SK-N-MC (cell line): ENCODE measurements around the gene PNLIPRP3.

Experiments
- DNase-seq: peaks from one replicate; pipeline ENCODE4 v3.0.0-alpha.2; 2011; ENCODE audit warnings: low read depth, low spot score
- H3K27ac ChIP-seq: fragments of 200-600 bp; sonication (generic); 2 replicates; pipeline ENCODE4 v1.5.1; 2016; ENCODE audit warnings: mixed run types
- H3K36me3 ChIP-seq: fragments of 200-600 bp; sonication (generic); 2 replicates; pipeline ENCODE4 v1.6.1; 2017; ENCODE audit warnings: antibody characterized with exemption, low read length, mixed read lengths; ENCODE audit not compliant: insufficient read depth
- H3K4me3 ChIP-seq: fragments of 200-600 bp; sonication (generic); 2 replicates; pipeline ENCODE4 v1.5.1; 2016
- H3K9ac ChIP-seq: fragments of 200-600 bp; sonication (generic); 2 replicates; pipeline ENCODE4 v1.8.0; 2017; ENCODE audit warnings: mixed run types, mixed read lengths; ENCODE audit not compliant: insufficient read length
- H3K9me3 ChIP-seq: fragments of 200-600 bp; sonication (generic); 2 replicates; pipeline ENCODE4 v1.6.1; 2017; ENCODE audit warnings: low read depth, mild to moderate bottlenecking, antibody characterized with exemption, low read length, moderate library complexity, mixed read lengths
- EZH2 ChIP-seq: fragments of 200-600 bp; sonication (generic); IDR thresholded peaks from one replicate; pipeline ENCODE4 v1.6.1; 2017; ENCODE audit warnings: antibody characterized with exemption
- FOXP2 ChIP-seq: optimal IDR thresholded peaks from 2 replicates; pipeline ENCODE3; 2011; ENCODE audit warnings: mild to moderate bottlenecking, moderate library complexity; ENCODE audit not compliant: insufficient read depth; ENCODE audit errors: extremely low read length, control extremely low read depth
- POLR2AphosphoS5 ChIP-seq: IDR thresholded peaks from 2 replicates; pipeline ENCODE4 v1.6.1; 2012; ENCODE audit warnings: mild to moderate bottlenecking, low read depth, low read length, borderline replicate concordance

Gene PNLIPRP3

GRCh38 chr10:116472891-116473290, 45.2 kb downstream of the PNLIPRP3 start:
- Histone ChIP-seq H3K4me3 (no peak overlapping the region), H3K9me3 (no peaks in the 10 kb centered on the region), H3K27ac (no peak overlapping the region), H3K36me3 (no peaks in the 10 kb centered on the region), H3K9ac (no peak overlapping the region)
- no peak for DNase-seq
- TF ChIP-seq EZH2 (no peak), FOXP2 (no peak), POLR2AphosphoS5 (no peak)

- H3K4me3 ChIP-seq = no peak overlapping the region
- no peaks in the 10 kb centered on the region for H3K9me3 ChIP-seq
- H3K36me3 ChIP-seq = no peaks in the 10 kb centered on the region
Measured at GRCh38 chr10:116475866-116476265, 48.2 kb downstream of the PNLIPRP3 start.

GRCh38 chr10:116476461-116476860, 48.8 kb downstream of the PNLIPRP3 start:
- Histone ChIP-seq H3K9ac (no peak overlapping the region), H3K27ac (no peak overlapping the region), H3K36me3 (no peaks in the 10 kb centered on the region), H3K4me3 (no peak overlapping the region), H3K9me3 (no peaks in the 10 kb centered on the region)
- DNase-seq = no peak
- TF ChIP-seq POLR2AphosphoS5 = no peak
- TF ChIP-seq FOXP2 = no peak
- no peak for TF ChIP-seq EZH2

More at GRCh38 chr10:116475866-116476265, 48.2 kb downstream of the PNLIPRP3 start:
- Histone ChIP-seq H3K9ac (no peak overlapping the region), H3K27ac (no peak overlapping the region)
- DNase-seq = no peak
- no peak for TF ChIP-seq FOXP2
- no peak for TF ChIP-seq POLR2AphosphoS5
- TF ChIP-seq EZH2 = no peak

- Histone ChIP-seq H3K9me3 (no peaks in the 10 kb centered on the region), H3K4me3 (no peak overlapping the region), H3K36me3 (no peaks in the 10 kb centered on the region), H3K27ac (no peak overlapping the region), H3K9ac (no peak overlapping the region)
- TF ChIP-seq FOXP2 = no peak
- TF ChIP-seq EZH2 = no peak
- no peak for TF ChIP-seq POLR2AphosphoS5
- DNase-seq = no peak
Measured at GRCh38 chr10:116477986-116478664, 50.5 kb downstream of the PNLIPRP3 start.

- DNase-seq = no peak
- Histone ChIP-seq H3K36me3 (no peaks in the 10 kb centered on the region), H3K27ac (no peak overlapping the region), H3K4me3 (no peak overlapping the region), H3K9ac (no peak overlapping the region), H3K9me3 (no peaks in the 10 kb centered on the region)
- TF ChIP-seq EZH2 (no peak), FOXP2 (no peak), POLR2AphosphoS5 (no peak)
Measured at GRCh38 chr10:116486770-116487448, 59.3 kb downstream of the PNLIPRP3 start.

- TF ChIP-seq EZH2 = no peak
- no peak for TF ChIP-seq FOXP2
- TF ChIP-seq POLR2AphosphoS5 = no peak
- DNase-seq = no peak
- no peaks in the 10 kb centered on the region for H3K36me3 ChIP-seq
Measured at GRCh38 chr10:116487522-116488430, 60.1 kb downstream of the PNLIPRP3 start.

GRCh38 chr10:116489460-116489859, 61.8 kb downstream of the PNLIPRP3 start:
- Histone ChIP-seq H3K4me3 (no peak overlapping the region), H3K9me3 (no peaks in the 10 kb centered on the region), H3K36me3 (no peaks in the 10 kb centered on the region), H3K9ac (no peak overlapping the region), H3K27ac (no peak overlapping the region)
- no peak for DNase-seq
- TF ChIP-seq FOXP2 (no peak), POLR2AphosphoS5 (no peak), EZH2 (no peak)

More at GRCh38 chr10:116487522-116488430, 60.1 kb downstream of the PNLIPRP3 start:
- H3K4me3 ChIP-seq = no peak overlapping the region
- H3K9ac ChIP-seq = no peak overlapping the region
- no peaks in the 10 kb centered on the region for H3K9me3 ChIP-seq
- H3K27ac ChIP-seq = no peak overlapping the region
